Measurements from ENCODE around the gene VKORC1.

GRCh38 chr16:31130336-31130891, 35.8 kb upstream of the VKORC1 start:
- no peak for TF ChIP-seq POLR2A (IDR thresholded peaks at IDR 0.05; ENCODE audit: low read length)
- no peak for TF ChIP-seq GATA1 (IDR thresholded peaks at IDR 0.05; ENCODE audit: low read depth, low read length)

Data from erythroblast (primary cell).